H1 (cell line): ENCODE data around the gene GPRASP3. TPM values are rescaled to one million over a fixed set of nuclear protein-coding genes. Genes with fewer than 3 reads are reported as not detected.
A peak's percentile ranks its signal among the peaks of the same experiment; 100 is the strongest.

Experiments used
- CTCF ChIA-PET: fragments of 300-600 bp; sonication (Branson Sonifier 250); formaldehyde crosslinking; loops from one replicate; lab custom pipeline; 2021; ENCODE audit not compliant: partially characterized antibody; lab: Charles Lee
- POLR2A ChIA-PET: fragments of 300-600 bp; sonication (Branson Sonifier 250); formaldehyde crosslinking; loops from one replicate; lab custom pipeline; 2021; ENCODE audit warnings: inconsistent platforms; ENCODE audit not compliant: partially characterized antibody; lab: Charles Lee
- DNase-seq, 2 experiments: peaks; one replicate each; pipeline versions ENCODE4 v3.0.0 to v3.0.0-alpha.2; 2010 to 2022; ENCODE audit warnings: low spot score in 2 of 2, low read depth in 1 of 2, mixed read lengths in 1 of 2
- FAIRE-seq: peaks from 2 replicates; lab custom pipeline; 2011; peaks lifted over from hg19 to GRCh38; lab: Jason Lieb, UNC
- H2AFZ ChIP-seq: 2 replicates; pipeline ENCODE4 v1.8.1; 2012; ENCODE audit warnings: low read length, inconsistent platforms
- H2AK5ac ChIP-seq: 2 replicates; pipeline ENCODE4 v1.6.1; 2013; ENCODE audit warnings: low read depth, low read length
- H2BK120ac ChIP-seq: replicated peaks from 2 replicates; pipeline ENCODE3; 2013; ENCODE audit warnings: low read depth, low read length, inconsistent platforms
- H2BK12ac ChIP-seq: 2 replicates; pipeline ENCODE4 v1.6.1; 2013; ENCODE audit warnings: low read depth, low read length
- H2BK15ac ChIP-seq: 2 replicates; pipeline ENCODE4 v1.6.1; 2013; ENCODE audit warnings: low read length
- H2BK20ac ChIP-seq: 2 replicates; pipeline ENCODE4 v1.6.1; 2013; ENCODE audit warnings: low read length
- H2BK5ac ChIP-seq: 2 replicates; pipeline ENCODE4 v1.6.1; 2013; ENCODE audit warnings: low read depth, low read length
- H3K14ac ChIP-seq: 2 replicates; pipeline ENCODE4 v1.6.1; 2013; ENCODE audit warnings: inconsistent platforms; ENCODE audit not compliant: insufficient read length
- H3K18ac ChIP-seq: 2 replicates; pipeline ENCODE4 v1.6.1; 2013; ENCODE audit warnings: low read length; ENCODE audit errors: extremely low read depth
- H3K23ac ChIP-seq: 2 replicates; pipeline ENCODE4 v1.6.1; 2013; ENCODE audit warnings: inconsistent platforms; ENCODE audit not compliant: insufficient read length
- H3K23me2 ChIP-seq: 2 replicates; pipeline ENCODE4 v1.6.1; 2013; ENCODE audit warnings: low read depth, low read length
- H3K27ac ChIP-seq: 2 replicates; pipeline ENCODE4 v1.6.1; 2011; ENCODE audit warnings: low read depth, low read length, inconsistent platforms
- H3K27me3 ChIP-seq, 4 experiments: replicated peaks in 1 of 4; 1 replicate in 1 of 4; 2 replicates in 3 of 4; pipeline versions ENCODE4 v1.6.1 to v1.8.1; 2011 to 2013; ENCODE audit warnings: low read length in 3 of 4, mild to moderate bottlenecking in 3 of 4, inconsistent platforms in 2 of 4, mixed read lengths in 2 of 4, moderate library complexity in 1 of 4; ENCODE audit not compliant: control insufficient read depth in 3 of 4, insufficient read depth in 3 of 4; ENCODE audit errors: extremely low read depth in 1 of 4
- H3K36me3 ChIP-seq, 4 experiments: 2 replicates each; pipeline versions ENCODE4 v1.6.1 to v1.8.1; 2011 to 2013; ENCODE audit warnings: mild to moderate bottlenecking in 4 of 4, low read length in 3 of 4, moderate library complexity in 2 of 4, control low read depth in 1 of 4, inconsistent platforms in 1 of 4; ENCODE audit not compliant: insufficient read depth in 4 of 4, control insufficient read depth in 2 of 4
- H3K4ac ChIP-seq: replicated peaks from 2 replicates; pipeline ENCODE3; 2013; ENCODE audit warnings: low read length, low read depth, mixed read lengths, inconsistent platforms; ENCODE audit not compliant: insufficient read length
- H3K4me1 ChIP-seq, 4 experiments: replicated peaks in 1 of 4; 1 replicate in 1 of 4; 2 replicates in 3 of 4; pipeline versions ENCODE4 v1.6.1 to v1.8.1; 2011 to 2013; ENCODE audit warnings: low read length in 3 of 4, inconsistent platforms in 2 of 4, mixed read lengths in 1 of 4; ENCODE audit not compliant: insufficient read depth in 4 of 4, control insufficient read depth in 3 of 4
- H3K4me2 ChIP-seq, 2 experiments: 2 replicates each; pipeline versions ENCODE4 v1.6.1 to v1.8.1; 2011 to 2013; ENCODE audit warnings: low read depth in 2 of 2, low read length in 2 of 2, control low read depth in 1 of 2, inconsistent platforms in 1 of 2, mild to moderate bottlenecking in 1 of 2; ENCODE audit not compliant: insufficient read depth in 1 of 2
- H3K4me3 ChIP-seq, 4 experiments: fragments of 200-600, 300-600 bp in 1 of 4; sonication (generic), shearing (Covaris generic), sonication (Bioruptor Twin) in 1 of 4; 2 replicates each; pipeline versions ENCODE4 v1.5.1 to v1.8.1; 2011 to 2016; ENCODE audit warnings: low read length in 4 of 4, low read depth in 3 of 4, control low read depth in 2 of 4, inconsistent platforms in 2 of 4, mild to moderate bottlenecking in 2 of 4, mixed read lengths in 1 of 4, moderate library complexity in 1 of 4; ENCODE audit not compliant: insufficient read depth in 2 of 4; ENCODE audit errors: extremely low read depth in 1 of 4
- H3K56ac ChIP-seq: replicated peaks from 2 replicates; pipeline ENCODE3; 2013; ENCODE audit warnings: low read depth, mild to moderate bottlenecking, mixed read lengths, low read length, inconsistent platforms; ENCODE audit not compliant: insufficient read length
- H3K79me1 ChIP-seq: 2 replicates; pipeline ENCODE4 v1.6.1; 2013; ENCODE audit warnings: low read depth, low read length, control low read depth
- H3K79me2 ChIP-seq, 2 experiments: 2 replicates each; pipeline versions ENCODE4 v1.6.1 to v1.8.1; 2012 to 2013; ENCODE audit warnings: low read length in 2 of 2, mild to moderate bottlenecking in 2 of 2, inconsistent platforms in 1 of 2; ENCODE audit not compliant: insufficient read depth in 2 of 2, control insufficient read depth in 1 of 2
- H3K9ac ChIP-seq, 4 experiments: replicated peaks in 1 of 4; 1 replicate in 1 of 4; 2 replicates in 3 of 4; pipeline versions ENCODE4 v1.6.1 to v1.8.1; 2011 to 2013; ENCODE audit warnings: low read depth in 3 of 4, low read length in 3 of 4, control low read depth in 2 of 4, mild to moderate bottlenecking in 2 of 4, moderate library complexity in 2 of 4, inconsistent platforms in 1 of 4; ENCODE audit errors: extremely low read depth in 1 of 4
- H3K9me3 ChIP-seq, 2 experiments: 2 replicates each; pipeline versions ENCODE4 v1.6.1 to v1.8.1; 2012 to 2013; ENCODE audit warnings: mild to moderate bottlenecking in 2 of 2, moderate library complexity in 2 of 2, control low read depth in 1 of 2, inconsistent platforms in 1 of 2, low read depth in 1 of 2, low read length in 1 of 2, mixed read lengths in 1 of 2; ENCODE audit not compliant: insufficient read depth in 2 of 2
- H4K20me1 ChIP-seq, 2 experiments: replicated peaks in 1 of 2; 2 replicates each; pipeline versions ENCODE3 to v1.8.1; 2011 to 2013; ENCODE audit warnings: inconsistent platforms in 2 of 2, low read length in 2 of 2, mild to moderate bottlenecking in 1 of 2; ENCODE audit not compliant: insufficient read depth in 2 of 2, control insufficient read depth in 1 of 2
- H4K5ac ChIP-seq: 2 replicates; pipeline ENCODE4 v1.6.1; 2013; ENCODE audit warnings: low read length, low read depth, mixed read lengths, inconsistent platforms; ENCODE audit not compliant: insufficient read length
- H4K8ac ChIP-seq: 2 replicates; pipeline ENCODE4 v1.8.0; 2013; ENCODE audit warnings: mild to moderate bottlenecking, moderate library complexity, low read length, inconsistent platforms; ENCODE audit not compliant: insufficient read depth; ENCODE audit errors: extremely low read depth
- H4K91ac ChIP-seq: replicated peaks from 2 replicates; pipeline ENCODE3; 2013; ENCODE audit warnings: low read length, mixed read lengths, inconsistent platforms; ENCODE audit not compliant: insufficient read length
- RAD21 ChIP-seq, 2 experiments: IDR thresholded peaks in 1 of 2; conservative IDR thresholded peaks in 1 of 2; 2 replicates each; pipeline ENCODE4 v1.6.1; 2011; ENCODE audit warnings: low read depth in 2 of 2, low read length in 2 of 2, improper control_type of control experiment in 1 of 2, inconsistent platforms in 1 of 2, mild to moderate bottlenecking in 1 of 2, moderate library complexity in 1 of 2
- SIN3A ChIP-seq, 2 experiments: IDR thresholded peaks in 1 of 2; conservative IDR thresholded peaks in 1 of 2; 2 replicates each; pipeline ENCODE4 v1.6.1; 2011 to 2012; ENCODE audit warnings: low read length in 2 of 2, improper control_type of control experiment in 1 of 2, low read depth in 1 of 2, mild to moderate bottlenecking in 1 of 2
- WGBS, 2 experiments: shearing (Covaris generic) in 1 of 2; methylation state at CpG; one replicate each; pipeline versions ENCODE4 v1.1.6 to v1.1.7; 2013 to 2015; ENCODE audit warnings: low lambda C conversion rate in 2 of 2, mixed read lengths in 2 of 2, inconsistent platforms in 1 of 2, low coverage in 1 of 2, missing lambda C conversion rate in 1 of 2; ENCODE audit not compliant: insufficient replicate concordance in 2 of 2, insufficient coverage in 1 of 2, insufficient read length in 1 of 2; ENCODE audit errors: extremely low coverage in 1 of 2, missing lambda C conversion rate in 1 of 2; 5-methylcytosine and 5-hydroxymethylcytosine counted together
- polyA plus RNA-seq, 7 experiments: library from polyadenylated mRNA; depleted of rRNA in 3 of 7; stranded (reverse) in 5 of 7; unstranded in 2 of 7; fragments of >200 nt in 5 of 7; fragments of 200-250 nt in 2 of 7; gene quantifications; 1 replicate in 5 of 7; 2 replicates in 1 of 7; 4 replicates in 1 of 7; pipeline versions ENCODE4 v1.2.1 to v1.2.3, GENCODE V29; 2011 to 2013; ENCODE audit warnings: missing spikeins in 2 of 7, mixed read lengths in 2 of 7
- total RNA-seq: library from RNA; stranded (reverse); fragmentation: NEBNext Ultra II Directional; extraction: Animal tissue kit (Norgen Biotek cat#: 25700); gene quantifications from 2 replicates; pipeline ENCODE4 v1.2.1, GENCODE V29; 2021
- TF ChIP-seq, protein P1 (sequence below), 3 experiments: IDR thresholded peaks; 1 replicate in 2 of 3; 2 replicates in 1 of 3; pipeline versions ENCODE4 v1.5.1 to v1.6.1; 2011; ENCODE audit warnings: low read length in 3 of 3, mild to moderate bottlenecking in 3 of 3, inconsistent platforms in 2 of 3, low read depth in 1 of 3, moderate library complexity in 1 of 3; ENCODE audit not compliant: insufficient read depth in 1 of 3; ENCODE audit errors: control extremely low read depth in 1 of 3

Gene GPRASP3
- total and polyA plus RNA-seq, 2 of the 8 experiments (the other 6 are each of a cell fraction or from before 2014, with no cell fraction given): 7.0 to 19.8 TPM

DNA sequence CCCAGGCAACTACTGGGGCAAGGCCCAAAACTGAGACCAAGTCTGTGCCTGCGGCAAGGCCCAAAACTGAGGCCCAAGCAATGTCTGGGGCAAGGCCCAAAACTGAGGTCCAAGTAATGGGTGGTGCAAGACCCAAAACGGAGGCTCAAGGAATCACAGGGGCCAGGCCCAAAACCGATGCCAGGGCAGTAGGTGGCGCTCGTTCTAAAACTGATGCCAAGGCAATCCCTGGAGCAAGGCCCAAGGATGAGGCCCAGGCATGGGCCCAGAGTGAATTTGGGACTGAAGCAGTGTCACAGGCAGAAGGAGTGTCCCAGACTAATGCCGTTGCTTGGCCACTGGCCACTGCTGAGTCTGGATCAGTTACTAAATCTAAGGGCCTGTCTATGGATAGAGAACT lies 5.5 kb upstream of the GPRASP3 start:
- no peaks in the 10 kb centered on the region; a peak in 2 of 7 replicates for H3K4me1 ChIP-seq
- no peak overlapping the region for H2BK12ac ChIP-seq
- no peak overlapping the region for H2BK5ac ChIP-seq
- ChIA-PET CTCF (interaction anchor here (0.6 to 0.8 kb wide), 2 partner anchors 20 to 34 kb away, joined by 3 read pairs; no protein-coding TSS in a partner anchor), POLR2A (no interaction called here)
- WGBS, 2 experiments: 66% methylated on average over 5 of the region's 6 CpGs; no CpG with 5 or more reads in 1 of the 2 experiments
- no peaks in the 10 kb centered on the region; a peak in 1 of 7 replicates for H3K27me3 ChIP-seq
- no peak overlapping the region for H4K8ac ChIP-seq
- H4K5ac ChIP-seq: no peak overlapping the region
- H2AK5ac ChIP-seq: no peak overlapping the region
- no peak overlapping the region for H3K56ac ChIP-seq
- no peak overlapping the region for H2AFZ ChIP-seq
- no peaks in the 10 kb centered on the region for H3K79me2 ChIP-seq
- no peak overlapping the region for H3K14ac ChIP-seq
- no peak overlapping the region for H4K91ac ChIP-seq
- no peak overlapping the region for H3K23ac ChIP-seq
- H3K36me3 ChIP-seq: peaks cover 0 to 4% (median 0%) of the 10 kb centered on the region in 4 experiments; a peak in 1 of 8 replicates
- DNase-seq (peak in 1 of 2 experiments; percentile 54), FAIRE-seq (no peak)
- H3K9me3 ChIP-seq: no peaks in the 10 kb centered on the region
- no peaks in the 10 kb centered on the region for H3K79me1 ChIP-seq
- no peak overlapping the region for H3K9ac ChIP-seq
- H2BK20ac ChIP-seq: no peak overlapping the region
- H3K18ac ChIP-seq: no peak overlapping the region
- no peak overlapping the region for H3K4ac ChIP-seq
- no peak overlapping the region for H3K27ac ChIP-seq
- peaks cover 3% of the 10 kb centered on the region; the same call in 1 of the 2 replicates for H3K23me2 ChIP-seq
- TF ChIP-seq, protein P1, sequence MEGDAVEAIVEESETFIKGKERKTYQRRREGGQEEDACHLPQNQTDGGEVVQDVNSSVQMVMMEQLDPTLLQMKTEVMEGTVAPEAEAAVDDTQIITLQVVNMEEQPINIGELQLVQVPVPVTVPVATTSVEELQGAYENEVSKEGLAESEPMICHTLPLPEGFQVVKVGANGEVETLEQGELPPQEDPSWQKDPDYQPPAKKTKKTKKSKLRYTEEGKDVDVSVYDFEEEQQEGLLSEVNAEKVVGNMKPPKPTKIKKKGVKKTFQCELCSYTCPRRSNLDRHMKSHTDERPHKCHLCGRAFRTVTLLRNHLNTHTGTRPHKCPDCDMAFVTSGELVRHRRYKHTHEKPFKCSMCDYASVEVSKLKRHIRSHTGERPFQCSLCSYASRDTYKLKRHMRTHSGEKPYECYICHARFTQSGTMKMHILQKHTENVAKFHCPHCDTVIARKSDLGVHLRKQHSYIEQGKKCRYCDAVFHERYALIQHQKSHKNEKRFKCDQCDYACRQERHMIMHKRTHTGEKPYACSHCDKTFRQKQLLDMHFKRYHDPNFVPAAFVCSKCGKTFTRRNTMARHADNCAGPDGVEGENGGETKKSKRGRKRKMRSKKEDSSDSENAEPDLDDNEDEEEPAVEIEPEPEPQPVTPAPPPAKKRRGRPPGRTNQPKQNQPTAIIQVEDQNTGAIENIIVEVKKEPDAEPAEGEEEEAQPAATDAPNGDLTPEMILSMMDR (IDR thresholded peaks at IDR 0.05; ENCODE audit: control extremely low read depth in 1 of 3, insufficient read depth in 1 of 3, low read depth in 1 of 3, low read length in 3 of 3): peak in 2 of 3 experiments; percentile 31 to 47; a peak in 2 of 4 replicates
- no peak for TF ChIP-seq SIN3A (conservative IDR thresholded peaks at IDR 0.05 in 1 of 2, IDR thresholded peaks at IDR 0.05 in 1 of 2; ENCODE audit: low read depth in 1 of 2, low read length in 2 of 2)
- peak; percentile 15 to 33; a peak in 2 of 4 replicates for TF ChIP-seq RAD21 (IDR thresholded peaks at IDR 0.05 in 1 of 2, conservative IDR thresholded peaks at IDR 0.05 in 1 of 2; ENCODE audit: low read depth in 2 of 2, low read length in 2 of 2)
- H2BK15ac ChIP-seq: no peak overlapping the region
- H4K20me1 ChIP-seq: no peaks in the 10 kb centered on the region
- H3K4me3 ChIP-seq: no peak overlapping the region
- H3K4me2 ChIP-seq: no peak overlapping the region
- no peak overlapping the region for H2BK120ac ChIP-seq
